ENCODE data around the gene GATAD2B.

The GATAD2B gene

GRCh38 chr1:153960206-153960605, 37.4 kb upstream of the GATAD2B start:
- Histone ChIP-seq H3K36me3 (ENCODE audit: control insufficient read depth, insufficient read depth, low read length) (no peaks in the 10 kb centered on the region), H3K9me3 (ENCODE audit: control insufficient read depth, low read length) (no peaks in the 10 kb centered on the region), H3K4me1 (ENCODE audit: control insufficient read depth, insufficient read depth, low read length) (peaks cover 38% of the 10 kb centered on the region), H3K4me3 (ENCODE audit: low read length) (no peak overlapping the region), H3K27me3 (ENCODE audit: control insufficient read depth, insufficient read depth, low read length) (no peaks in the 10 kb centered on the region), H3K9ac (ENCODE audit: low read length) (no peak overlapping the region)

DNA sequence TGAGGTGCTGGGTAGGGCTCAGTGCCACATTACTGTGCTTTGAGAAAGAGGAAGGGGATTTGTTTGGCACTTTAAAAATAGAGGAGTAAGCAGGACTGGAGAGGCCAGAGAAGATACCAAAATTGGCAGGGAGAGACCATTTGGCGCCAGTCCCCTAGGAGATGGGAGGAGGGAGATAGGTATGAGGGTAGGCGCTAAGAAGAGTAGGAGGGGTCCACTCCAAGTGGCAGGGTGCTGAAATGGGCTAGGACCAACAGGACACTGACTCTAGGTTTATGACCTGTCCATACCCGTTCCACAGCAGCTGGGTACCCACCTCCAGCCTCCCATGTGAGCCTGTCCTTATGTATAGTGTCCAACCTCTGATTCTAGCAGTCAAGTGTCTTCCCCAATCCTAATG, 36.7 kb upstream of the GATAD2B start:
- Histone ChIP-seq H3K36me3 (ENCODE audit: control insufficient read depth, insufficient read depth, low read length) (no peaks in the 10 kb centered on the region), H3K9me3 (ENCODE audit: control insufficient read depth, low read length) (no peaks in the 10 kb centered on the region), H3K27me3 (ENCODE audit: control insufficient read depth, insufficient read depth, low read length) (no peaks in the 10 kb centered on the region), H3K9ac (ENCODE audit: low read length) (no peak overlapping the region), H3K4me1 (ENCODE audit: control insufficient read depth, insufficient read depth, low read length) (peaks cover 38% of the 10 kb centered on the region), H3K4me3 (ENCODE audit: low read length) (no peak overlapping the region)

DNA sequence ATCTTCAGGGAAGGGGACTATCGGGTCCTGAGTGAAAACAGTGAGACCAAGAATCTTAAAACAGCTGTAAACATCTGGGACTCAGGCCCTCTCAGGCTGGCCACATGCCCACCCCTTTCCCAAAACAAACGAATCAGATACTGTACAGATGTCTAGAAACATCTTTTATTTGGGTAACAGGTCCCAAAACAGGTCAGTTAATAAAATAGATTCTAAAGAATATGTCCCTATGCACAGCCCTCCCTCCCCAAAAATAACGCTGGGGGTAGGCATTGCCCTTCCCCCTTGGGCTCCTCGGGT, 36.1 kb upstream of the GATAD2B start:
- Histone ChIP-seq H3K36me3 (ENCODE audit: control insufficient read depth, insufficient read depth, low read length) (no peaks in the 10 kb centered on the region), H3K4me1 (ENCODE audit: control insufficient read depth, insufficient read depth, low read length) (peaks cover 38% of the 10 kb centered on the region), H3K27me3 (ENCODE audit: control insufficient read depth, insufficient read depth, low read length) (no peaks in the 10 kb centered on the region), H3K4me3 (ENCODE audit: low read length) (peak overlapping the region; percentile 53), H3K9ac (ENCODE audit: low read length) (no peak overlapping the region), H3K9me3 (ENCODE audit: control insufficient read depth, low read length) (no peaks in the 10 kb centered on the region)

- H3K9ac ChIP-seq (ENCODE audit: low read length): peak within 1 kb of the TSS; percentile 86
- no peaks in the 10 kb centered on the region for H3K9me3 ChIP-seq (ENCODE audit: control insufficient read depth, low read length)
- H3K4me1 ChIP-seq (ENCODE audit: control insufficient read depth, insufficient read depth, low read length): peaks cover 42% of the 10 kb centered on the region
- no peaks in the 10 kb centered on the region for H3K36me3 ChIP-seq (ENCODE audit: control insufficient read depth, insufficient read depth, low read length)
- no peaks in the 10 kb centered on the region for H3K27me3 ChIP-seq (ENCODE audit: control insufficient read depth, insufficient read depth, low read length)
- H3K4me3 ChIP-seq (ENCODE audit: low read length): peak within 1 kb of the TSS; percentile 53
Observed at GRCh38 chr1:153958111-153958960, 35.6 kb upstream of the GATAD2B start, which contains the start of gene CRTC2. TSS of gene CRTC2 (minus strand) at chr1:153958612. CDS start at chr1:153958497, 115 bp downstream.

GRCh38 chr1:153957744-153958110, 35.0 kb upstream of the GATAD2B start:
- H3K27me3 ChIP-seq (ENCODE audit: control insufficient read depth, insufficient read depth, low read length): no peaks in the 10 kb centered on the region
- peaks cover 43% of the 10 kb centered on the region for H3K4me1 ChIP-seq (ENCODE audit: control insufficient read depth, insufficient read depth, low read length)
- H3K36me3 ChIP-seq (ENCODE audit: control insufficient read depth, insufficient read depth, low read length): no peaks in the 10 kb centered on the region
- H3K9ac ChIP-seq (ENCODE audit: low read length): peak overlapping the region; percentile 86
- no peaks in the 10 kb centered on the region for H3K9me3 ChIP-seq (ENCODE audit: control insufficient read depth, low read length)
- H3K4me3 ChIP-seq (ENCODE audit: low read length): peak overlapping the region; percentile 53

GRCh38 chr1:153956997-153957715, 34.4 kb upstream of the GATAD2B start:
- no peaks in the 10 kb centered on the region for H3K36me3 ChIP-seq (ENCODE audit: control insufficient read depth, insufficient read depth, low read length)
- no peaks in the 10 kb centered on the region for H3K9me3 ChIP-seq (ENCODE audit: control insufficient read depth, low read length)
- peak overlapping the region; percentile 86 for H3K9ac ChIP-seq (ENCODE audit: low read length)
- no peaks in the 10 kb centered on the region for H3K27me3 ChIP-seq (ENCODE audit: control insufficient read depth, insufficient read depth, low read length)
- peaks cover 37% of the 10 kb centered on the region for H3K4me1 ChIP-seq (ENCODE audit: control insufficient read depth, insufficient read depth, low read length)
- H3K4me3 ChIP-seq (ENCODE audit: low read length): peak overlapping the region; percentile 53

GRCh38 chr1:153954826-153955225, 32.1 kb upstream of the GATAD2B start:
- no peak overlapping the region for H3K4me3 ChIP-seq (ENCODE audit: low read length)
- peaks cover 25% of the 10 kb centered on the region for H3K4me1 ChIP-seq (ENCODE audit: control insufficient read depth, insufficient read depth, low read length)
- H3K36me3 ChIP-seq (ENCODE audit: control insufficient read depth, insufficient read depth, low read length): no peaks in the 10 kb centered on the region

DNA sequence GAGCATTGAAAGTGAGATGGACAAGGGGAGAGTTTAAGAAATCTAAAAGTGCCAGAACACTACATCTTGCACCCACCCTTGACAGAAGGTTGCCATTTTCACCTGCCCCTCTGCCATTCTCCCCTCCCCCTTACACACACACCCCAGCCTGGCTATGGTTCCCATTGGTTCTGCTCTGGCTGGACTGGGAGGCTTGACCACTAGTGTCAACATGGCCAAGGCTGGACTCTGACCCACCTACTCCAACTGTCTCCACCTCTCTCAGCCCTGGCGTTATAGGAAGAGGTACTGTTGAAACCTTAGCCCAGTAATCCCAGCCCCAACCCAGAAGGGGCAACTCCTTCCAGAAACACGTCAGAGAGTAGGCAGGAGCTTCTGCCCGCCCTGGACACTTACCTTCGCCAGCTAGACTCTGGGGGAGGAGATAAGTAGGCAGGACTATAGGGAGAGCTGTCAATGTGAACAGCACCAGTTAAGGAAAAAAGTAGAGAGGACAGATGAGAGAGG, 31.1 kb upstream of the GATAD2B start:
- Histone ChIP-seq H3K9ac (ENCODE audit: low read length) (no peak overlapping the region), H3K27me3 (ENCODE audit: control insufficient read depth, insufficient read depth, low read length) (no peaks in the 10 kb centered on the region), H3K4me3 (ENCODE audit: low read length) (no peak overlapping the region), H3K4me1 (ENCODE audit: control insufficient read depth, insufficient read depth, low read length) (peaks cover 25% of the 10 kb centered on the region), H3K9me3 (ENCODE audit: control insufficient read depth, low read length) (no peaks in the 10 kb centered on the region), H3K36me3 (ENCODE audit: control insufficient read depth, insufficient read depth, low read length) (peaks cover 4% of the 10 kb centered on the region)

More at GRCh38 chr1:153954826-153955225, 32.1 kb upstream of the GATAD2B start:
- Histone ChIP-seq H3K9ac (ENCODE audit: low read length) (no peak overlapping the region), H3K27me3 (ENCODE audit: control insufficient read depth, insufficient read depth, low read length) (no peaks in the 10 kb centered on the region), H3K9me3 (ENCODE audit: control insufficient read depth, low read length) (no peaks in the 10 kb centered on the region)

- H3K36me3 ChIP-seq (ENCODE audit: control insufficient read depth, insufficient read depth, low read length): peaks cover 9% of the 10 kb centered on the region
- H3K9ac ChIP-seq (ENCODE audit: low read length): no peak overlapping the region
- H3K4me3 ChIP-seq (ENCODE audit: low read length): no peak overlapping the region
- H3K4me1 ChIP-seq (ENCODE audit: control insufficient read depth, insufficient read depth, low read length): peaks cover 21% of the 10 kb centered on the region
- H3K9me3 ChIP-seq (ENCODE audit: control insufficient read depth, low read length): no peaks in the 10 kb centered on the region
- no peaks in the 10 kb centered on the region for H3K27me3 ChIP-seq (ENCODE audit: control insufficient read depth, insufficient read depth, low read length)
Observed at GRCh38 chr1:153951801-153952200, 29.0 kb upstream of the GATAD2B start.

DNA sequence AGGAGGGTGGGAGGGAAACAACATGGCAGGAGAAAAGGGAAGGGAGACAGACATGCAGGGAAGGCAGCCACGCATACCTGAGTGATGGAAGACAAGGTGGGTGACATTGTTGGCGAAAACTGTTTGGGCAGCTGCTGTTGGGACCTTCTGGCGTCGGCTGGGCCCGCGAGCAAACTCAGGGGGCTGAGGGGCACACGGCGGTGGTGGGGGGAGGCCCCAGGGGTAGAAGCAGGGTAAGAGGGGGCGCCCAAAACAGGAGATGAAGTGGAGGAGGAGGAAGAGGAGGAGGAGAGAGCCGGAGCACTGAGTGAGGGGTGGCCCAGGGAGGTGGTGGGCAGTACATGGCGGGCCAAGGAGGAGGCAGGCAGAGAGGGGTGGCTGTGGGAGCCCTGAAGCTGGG, 28.4 kb upstream of the GATAD2B start:
- Histone ChIP-seq H3K9me3 (ENCODE audit: control insufficient read depth, low read length) (no peaks in the 10 kb centered on the region), H3K36me3 (ENCODE audit: control insufficient read depth, insufficient read depth, low read length) (peaks cover 9% of the 10 kb centered on the region), H3K9ac (ENCODE audit: low read length) (no peak overlapping the region), H3K4me1 (ENCODE audit: control insufficient read depth, insufficient read depth, low read length) (peaks cover 17% of the 10 kb centered on the region), H3K4me3 (ENCODE audit: low read length) (no peak overlapping the region), H3K27me3 (ENCODE audit: control insufficient read depth, insufficient read depth, low read length) (no peaks in the 10 kb centered on the region)

DNA sequence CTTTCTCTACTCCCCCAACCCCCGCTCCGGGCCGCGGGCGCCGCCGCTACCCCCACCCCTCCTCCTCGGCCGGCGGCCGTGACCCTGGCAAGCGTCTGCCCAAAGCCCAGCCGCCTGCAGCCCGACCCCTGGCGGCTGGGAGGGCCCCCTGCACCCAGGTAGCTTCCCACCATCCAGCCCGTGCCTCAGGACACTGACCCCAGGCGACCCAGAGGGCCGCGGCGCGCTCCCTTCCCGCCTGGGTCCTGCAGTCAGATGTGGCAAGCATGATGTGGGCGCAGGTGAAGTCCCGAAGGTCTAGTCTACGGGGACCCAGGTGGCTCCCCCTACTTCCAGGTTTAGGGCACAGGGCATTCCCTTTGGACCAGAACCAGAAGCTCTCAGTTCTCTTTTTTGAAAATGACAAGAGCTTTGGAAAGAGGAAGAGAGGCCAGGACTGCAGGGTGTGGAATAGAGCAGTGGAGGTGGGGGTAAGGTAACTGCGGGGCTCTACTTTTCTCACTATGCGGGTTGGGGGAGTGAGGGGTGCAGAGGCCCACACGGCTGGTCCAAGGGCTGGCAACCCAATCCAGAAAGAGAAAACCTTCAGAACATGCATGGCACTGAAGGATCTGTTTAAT, 24.0 kb upstream of the GATAD2B start, which contains the start of gene DENND4B:
Gene DENND4B (minus strand): TSS at position 97 of the 620 bp plus-strand sequence. CDS start 2,344 bp downstream, outside the sequence.
- no peaks in the 10 kb centered on the region for H3K9me3 ChIP-seq (ENCODE audit: control insufficient read depth, low read length)
- peak within 1 kb of the TSS; percentile 91 for H3K4me3 ChIP-seq (ENCODE audit: low read length)
- H3K4me1 ChIP-seq (ENCODE audit: control insufficient read depth, insufficient read depth, low read length): peaks cover 19% of the 10 kb centered on the region
- no peaks in the 10 kb centered on the region for H3K27me3 ChIP-seq (ENCODE audit: control insufficient read depth, insufficient read depth, low read length)
- H3K9ac ChIP-seq (ENCODE audit: low read length): peak within 1 kb of the TSS; percentile 92
- peaks cover 9% of the 10 kb centered on the region for H3K36me3 ChIP-seq (ENCODE audit: control insufficient read depth, insufficient read depth, low read length)

Measured in mucosa of stomach (tissue), 1 donor.